Measurements from ENCODE around the gene VGF.

GRCh38 chr7:101163279-101164070 is 1.9 kb downstream of the VGF start:
- no peak for TF ChIP-seq CTCF (IDR thresholded peaks at IDR 0.05)
- TF ChIP-seq POLR2AphosphoS5 (IDR thresholded peaks at IDR 0.05; ENCODE audit: low read depth, low read length): peak; percentile 56; the same call in 1 of the 2 replicates

All from Panc1 (cell line).